Ishikawa (cell line): Measurements from ENCODE around the gene SDK1.

Source experiments
- CEBPB ChIP-seq: IDR thresholded peaks from 2 replicates; pipeline ENCODE4 v1.6.1; 2012
- CREB1 ChIP-seq: IDR thresholded peaks from 2 replicates; pipeline ENCODE4 v1.6.1; 2012; ENCODE audit warnings: low read depth
- EP300 ChIP-seq: IDR thresholded peaks from 2 replicates; pipeline ENCODE4 v1.6.1; 2012; ENCODE audit warnings: borderline replicate concordance
- FOXM1 ChIP-seq: IDR thresholded peaks from 2 replicates; pipeline ENCODE4 v1.6.1; 2012; ENCODE audit warnings: low read depth, borderline replicate concordance
- NFIC ChIP-seq: IDR thresholded peaks from 2 replicates; pipeline ENCODE4 v1.6.1; 2012
- TAF1 ChIP-seq: IDR thresholded peaks from 2 replicates; pipeline ENCODE4 v1.6.1; 2012; ENCODE audit warnings: low read depth, mild to moderate bottlenecking
- TCF12 ChIP-seq: IDR thresholded peaks from 2 replicates; pipeline ENCODE4 v1.6.1; 2012; ENCODE audit warnings: low read depth
- YY1 ChIP-seq: IDR thresholded peaks from 2 replicates; pipeline ENCODE4 v1.6.1; 2012; ENCODE audit warnings: low read depth
- ZBTB7A ChIP-seq: IDR thresholded peaks from 2 replicates; pipeline ENCODE4 v1.6.1; 2012; ENCODE audit warnings: low read depth
- TF ChIP-seq, protein P1 (sequence below): IDR thresholded peaks from 2 replicates; pipeline ENCODE4 v1.6.1; 2012
- TF ChIP-seq, protein P2 (sequence below): IDR thresholded peaks from 2 replicates; pipeline ENCODE4 v1.6.1; 2012; ENCODE audit warnings: low read depth, mild to moderate bottlenecking
- TF ChIP-seq, protein P3 (sequence below): IDR thresholded peaks from 2 replicates; pipeline ENCODE4 v1.6.1; 2012

DNA sequence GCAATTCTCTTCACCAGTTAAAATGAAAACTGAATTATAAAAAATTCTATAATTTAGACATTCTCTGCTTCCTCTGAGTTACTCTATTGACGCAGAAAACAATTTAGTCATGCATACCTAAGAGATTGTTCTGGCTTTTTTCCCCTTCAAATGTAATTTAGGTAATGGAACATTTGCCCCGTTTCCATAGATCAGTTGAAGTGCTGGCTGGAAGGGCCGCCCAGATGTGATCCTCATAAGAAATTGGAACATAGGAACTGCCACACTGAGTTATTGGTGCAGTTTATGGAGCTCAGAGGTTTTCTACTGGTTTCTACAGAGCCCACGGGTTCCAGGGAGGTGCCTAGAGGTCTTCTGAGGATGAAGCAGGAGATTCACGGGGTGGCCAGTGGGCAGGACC is 581.7 kb downstream of the SDK1 start:
- no peak for TF ChIP-seq EP300
- TF ChIP-seq CREB1 = no peak
- no peak for TF ChIP-seq TAF1
- no peak for TF ChIP-seq TCF12
- no peak for TF ChIP-seq CEBPB
- TF ChIP-seq, protein P1, sequence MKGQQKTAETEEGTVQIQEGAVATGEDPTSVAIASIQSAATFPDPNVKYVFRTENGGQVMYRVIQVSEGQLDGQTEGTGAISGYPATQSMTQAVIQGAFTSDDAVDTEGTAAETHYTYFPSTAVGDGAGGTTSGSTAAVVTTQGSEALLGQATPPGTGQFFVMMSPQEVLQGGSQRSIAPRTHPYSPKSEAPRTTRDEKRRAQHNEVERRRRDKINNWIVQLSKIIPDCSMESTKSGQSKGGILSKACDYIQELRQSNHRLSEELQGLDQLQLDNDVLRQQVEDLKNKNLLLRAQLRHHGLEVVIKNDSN = no peak
- TF ChIP-seq NFIC = no peak
- TF ChIP-seq, protein P2, sequence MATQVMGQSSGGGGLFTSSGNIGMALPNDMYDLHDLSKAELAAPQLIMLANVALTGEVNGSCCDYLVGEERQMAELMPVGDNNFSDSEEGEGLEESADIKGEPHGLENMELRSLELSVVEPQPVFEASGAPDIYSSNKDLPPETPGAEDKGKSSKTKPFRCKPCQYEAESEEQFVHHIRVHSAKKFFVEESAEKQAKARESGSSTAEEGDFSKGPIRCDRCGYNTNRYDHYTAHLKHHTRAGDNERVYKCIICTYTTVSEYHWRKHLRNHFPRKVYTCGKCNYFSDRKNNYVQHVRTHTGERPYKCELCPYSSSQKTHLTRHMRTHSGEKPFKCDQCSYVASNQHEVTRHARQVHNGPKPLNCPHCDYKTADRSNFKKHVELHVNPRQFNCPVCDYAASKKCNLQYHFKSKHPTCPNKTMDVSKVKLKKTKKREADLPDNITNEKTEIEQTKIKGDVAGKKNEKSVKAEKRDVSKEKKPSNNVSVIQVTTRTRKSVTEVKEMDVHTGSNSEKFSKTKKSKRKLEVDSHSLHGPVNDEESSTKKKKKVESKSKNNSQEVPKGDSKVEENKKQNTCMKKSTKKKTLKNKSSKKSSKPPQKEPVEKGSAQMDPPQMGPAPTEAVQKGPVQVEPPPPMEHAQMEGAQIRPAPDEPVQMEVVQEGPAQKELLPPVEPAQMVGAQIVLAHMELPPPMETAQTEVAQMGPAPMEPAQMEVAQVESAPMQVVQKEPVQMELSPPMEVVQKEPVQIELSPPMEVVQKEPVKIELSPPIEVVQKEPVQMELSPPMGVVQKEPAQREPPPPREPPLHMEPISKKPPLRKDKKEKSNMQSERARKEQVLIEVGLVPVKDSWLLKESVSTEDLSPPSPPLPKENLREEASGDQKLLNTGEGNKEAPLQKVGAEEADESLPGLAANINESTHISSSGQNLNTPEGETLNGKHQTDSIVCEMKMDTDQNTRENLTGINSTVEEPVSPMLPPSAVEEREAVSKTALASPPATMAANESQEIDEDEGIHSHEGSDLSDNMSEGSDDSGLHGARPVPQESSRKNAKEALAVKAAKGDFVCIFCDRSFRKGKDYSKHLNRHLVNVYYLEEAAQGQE = no peak
- TF ChIP-seq, protein P3, sequence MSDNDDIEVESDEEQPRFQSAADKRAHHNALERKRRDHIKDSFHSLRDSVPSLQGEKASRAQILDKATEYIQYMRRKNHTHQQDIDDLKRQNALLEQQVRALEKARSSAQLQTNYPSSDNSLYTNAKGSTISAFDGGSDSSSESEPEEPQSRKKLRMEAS = no peak
- no peak for TF ChIP-seq YY1
- no peak for TF ChIP-seq FOXM1
- TF ChIP-seq ZBTB7A = no peak
